Smooth muscle cell of the umbilical artery (primary cell): ENCODE measurements around the gene DR1. TPM values are rescaled to one million over a fixed set of nuclear protein-coding genes. Genes with fewer than 3 reads are reported as not detected.

Source experiments
- total RNA-seq: library from RNA; depleted of rRNA; stranded (reverse); fragments of >200 nt; gene quantifications from 2 replicates; pipeline ENCODE4 v1.2.3, GENCODE V29; 2014

Gene DR1
- 40.4 and 54.6 TPM in 2 replicates for total RNA-seq

DNA sequence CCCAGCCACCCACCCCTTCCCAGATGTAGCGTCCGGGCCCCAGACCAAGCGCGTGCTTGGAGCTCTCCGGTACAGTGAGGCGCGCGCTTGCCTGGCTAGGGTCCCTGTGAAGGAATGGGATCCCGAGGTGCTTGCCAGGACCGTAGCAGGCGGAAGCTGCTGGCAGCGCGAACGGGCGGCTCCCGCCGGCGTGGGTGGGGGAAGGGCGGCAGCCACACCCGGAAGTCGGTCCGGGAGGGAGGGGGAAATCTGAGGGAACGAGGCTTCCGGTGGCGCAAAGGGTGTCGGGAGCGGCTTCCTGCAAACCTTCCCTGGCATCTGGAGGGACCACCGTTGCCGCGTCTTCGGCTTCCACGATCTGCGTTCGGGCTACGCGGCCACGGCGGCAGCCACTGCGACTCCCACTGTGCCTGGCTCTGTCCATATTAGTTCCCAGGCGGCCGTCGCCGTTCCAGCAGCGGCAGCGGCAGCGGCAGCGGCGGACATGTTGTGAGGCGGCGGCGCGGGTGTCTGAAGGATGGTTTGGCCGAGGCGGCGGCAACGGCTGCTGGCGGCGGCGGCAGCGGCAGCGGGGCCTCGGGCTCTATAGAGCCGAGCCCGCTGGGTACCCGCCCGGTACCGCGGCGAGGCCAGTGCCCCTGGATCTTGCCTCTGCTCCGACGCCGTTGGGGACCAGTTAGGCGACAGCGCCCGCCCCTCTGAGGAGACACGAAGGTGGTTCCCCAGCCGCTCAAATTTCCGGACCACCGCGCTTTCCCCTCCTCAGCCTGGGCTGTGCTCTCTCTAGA, at the start of gene DR1:
DR1 (plus strand) TSS at position 275 of the 788 bp plus-strand sequence. CDS start 739 bp downstream, outside the sequence.

Other genes with a start within 250 kb of the DR1 start
- gene TMED5, start 165.5 kb upstream of the DR1 start, total RNA-seq = 72.5 and 111 TPM in 2 replicates
- gene CCDC18, start 165.2 kb upstream of the DR1 start, total RNA-seq = 3.6 and 8.9 TPM in 2 replicates
- 26.1 and 29.9 TPM in 2 replicates for gene FNBP1L, start 102.2 kb downstream of the DR1 start, total RNA-seq